ENCODE measurements around the gene ASIC1.
"Not testable (repeated sequence)": the region's sequence is repeated elsewhere in the genome, so short reads cannot be mapped to it uniquely, and the experiment has no call there.

Gene ASIC1

DNA sequence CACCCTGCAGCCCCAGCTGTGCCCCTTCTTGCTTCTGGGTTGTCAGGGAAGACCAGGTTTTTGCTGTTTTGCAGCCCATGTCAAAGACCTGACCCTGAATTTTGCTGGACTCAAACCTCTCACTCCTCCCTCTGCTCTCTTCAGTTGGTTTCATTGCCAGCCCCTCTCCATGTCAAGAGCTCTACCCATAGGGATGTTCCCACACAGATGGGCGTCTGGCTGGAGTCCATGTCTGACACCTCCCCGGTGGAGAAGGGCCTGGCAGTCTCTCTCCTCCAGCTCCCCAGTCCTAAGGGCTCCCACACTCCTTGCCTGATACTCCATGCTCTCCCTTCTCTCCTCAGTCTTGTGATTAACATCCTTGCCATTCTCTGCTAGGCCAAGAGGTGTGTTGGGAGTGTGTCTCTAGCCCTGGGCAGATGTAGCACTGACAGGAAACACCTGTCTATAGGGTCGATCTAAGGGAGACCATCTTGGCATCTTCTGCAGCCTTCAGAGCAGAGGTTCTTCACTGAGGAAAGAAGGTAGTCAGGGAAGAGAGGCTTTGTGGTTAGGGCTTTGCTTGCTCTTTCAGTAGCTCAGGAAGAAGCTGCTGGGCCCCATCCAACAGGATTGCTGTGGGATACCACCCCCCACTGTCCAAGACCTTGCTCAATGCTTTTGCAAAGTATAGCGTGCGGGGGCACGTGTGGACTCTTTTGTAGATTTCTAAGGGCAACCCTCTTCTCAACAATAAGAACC lies 4.7 kb downstream of the ASIC1 start:
- no peak for DNase-seq (ENCODE audit: low read depth)

DNA sequence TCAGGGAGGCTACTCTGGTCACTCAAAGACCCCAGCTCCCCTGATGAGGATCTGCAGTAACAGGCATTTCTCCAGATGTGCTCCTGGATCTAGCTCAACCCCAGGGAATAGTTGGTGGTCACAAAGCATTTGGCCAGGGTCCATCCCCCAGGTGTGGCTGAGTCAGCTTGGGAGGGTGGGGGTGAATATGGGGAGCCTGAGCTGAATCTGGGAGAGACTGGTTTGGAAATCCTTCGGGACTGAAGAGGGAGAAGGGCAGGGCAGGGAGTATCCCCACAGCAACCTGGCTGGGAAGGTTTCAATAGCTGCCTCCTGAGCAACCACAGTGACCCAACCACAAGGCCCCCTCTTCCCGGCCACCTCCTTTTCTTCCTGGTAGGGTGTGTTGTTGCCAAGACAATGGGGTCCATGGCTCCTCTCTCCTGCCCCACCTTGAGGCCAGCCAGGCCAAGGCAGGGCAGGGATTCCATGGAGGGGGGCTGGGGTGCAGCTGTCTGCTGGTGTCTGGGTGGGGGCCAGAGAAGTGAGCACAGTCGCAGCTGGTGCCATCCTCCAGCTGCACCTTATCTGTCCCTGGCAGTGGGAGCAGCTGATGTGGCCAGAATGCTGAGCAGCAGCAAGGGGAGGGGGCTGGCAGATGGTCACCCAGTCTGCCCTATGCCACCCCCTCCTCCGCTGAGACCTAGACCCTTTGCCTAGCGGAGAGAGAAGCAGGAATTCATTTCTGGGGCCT lies 5.5 kb downstream of the ASIC1 start:
- DNase-seq (ENCODE audit: low read depth): no peak

DNA sequence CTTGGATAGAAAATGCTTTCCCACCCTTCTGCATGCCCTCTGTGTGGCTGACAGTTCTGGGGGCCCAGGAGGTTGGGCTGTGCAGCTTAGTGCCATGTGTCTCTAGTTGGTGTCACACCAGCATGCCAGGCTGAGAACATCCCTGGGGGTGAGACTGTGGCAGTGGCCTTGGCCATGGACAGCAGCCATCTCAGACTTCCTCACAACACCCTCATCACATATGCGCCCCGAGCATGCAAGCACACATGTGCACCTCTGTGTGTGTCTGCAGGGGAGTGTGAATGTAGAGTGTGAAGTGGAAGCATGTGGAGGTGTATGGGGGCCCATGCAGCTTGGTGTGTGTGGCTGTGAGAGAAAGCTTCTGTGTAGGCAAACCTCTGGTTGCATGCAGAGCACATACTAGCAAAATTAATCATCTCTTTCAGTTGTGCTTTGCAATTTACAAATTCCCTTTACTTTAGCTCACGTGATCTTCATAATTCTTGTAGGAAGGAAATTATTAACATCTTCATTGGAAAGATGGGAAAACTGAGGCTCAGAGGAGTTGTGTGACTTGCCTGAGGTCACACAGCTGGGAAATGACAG lies 8.4 kb downstream of the ASIC1 start:
- no peak for DNase-seq (ENCODE audit: low read depth)

DNA sequence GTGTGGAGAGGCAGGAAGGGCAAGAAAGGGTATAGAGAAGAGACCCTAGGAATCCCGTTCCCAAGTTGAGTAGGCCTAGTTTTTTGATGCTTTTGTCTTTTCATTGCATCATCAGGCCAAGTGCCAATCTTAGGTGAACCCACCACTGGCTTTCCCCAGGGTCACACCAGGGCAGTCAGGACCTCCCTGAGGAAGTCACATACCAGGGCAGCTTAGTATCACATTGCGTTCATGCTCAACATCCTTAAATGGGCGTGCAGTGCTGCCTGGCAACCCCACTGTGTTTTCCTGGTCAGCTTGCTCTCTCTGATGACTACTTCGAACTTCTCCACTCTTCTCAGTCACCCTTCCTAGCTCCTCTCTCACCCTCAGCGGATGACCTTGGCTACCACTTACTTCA lies 9.0 kb downstream of the ASIC1 start:
- no peak for DNase-seq (ENCODE audit: low read depth)

DNA sequence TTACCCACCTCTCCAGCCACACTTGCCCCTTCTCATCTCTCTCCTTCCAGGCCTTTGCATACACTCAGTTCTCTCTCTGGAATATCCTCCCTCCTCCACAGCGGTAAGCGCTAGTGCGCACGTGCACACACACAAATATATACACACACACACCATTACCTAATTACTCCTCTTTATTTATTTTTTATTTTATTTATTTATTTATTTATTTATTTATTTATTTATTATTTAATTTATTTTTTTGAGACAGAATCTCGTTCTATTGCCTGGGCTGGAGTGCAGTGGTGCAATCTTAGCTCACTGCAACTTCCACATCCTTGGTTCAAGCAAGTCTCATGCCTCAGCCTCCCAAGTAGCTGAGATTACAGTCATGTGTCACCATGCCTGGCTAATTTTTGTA lies 11.7 kb downstream of the ASIC1 start:
- DNase-seq (ENCODE audit: low read depth): no peak

DNA sequence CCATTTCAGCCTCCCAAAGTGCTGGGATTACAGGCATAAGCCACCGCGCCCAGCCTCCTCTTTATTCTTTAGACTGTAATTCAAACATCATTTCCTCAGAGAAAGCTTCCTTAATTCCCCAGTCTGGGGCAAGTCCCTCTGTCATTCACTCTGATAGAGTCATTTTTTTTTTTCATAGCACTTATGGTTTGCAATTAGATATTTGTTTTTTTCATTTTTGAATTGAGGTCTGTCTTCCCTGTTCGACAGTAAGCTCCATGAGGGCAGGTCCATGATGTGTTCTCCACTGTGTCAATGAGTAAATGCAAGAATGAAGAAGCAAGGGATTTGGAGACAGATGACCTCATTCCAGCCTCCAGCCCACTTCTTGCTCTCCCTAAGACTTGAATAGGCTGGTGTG lies 12.1 kb downstream of the ASIC1 start:
- no peak for DNase-seq (ENCODE audit: low read depth)

DNA sequence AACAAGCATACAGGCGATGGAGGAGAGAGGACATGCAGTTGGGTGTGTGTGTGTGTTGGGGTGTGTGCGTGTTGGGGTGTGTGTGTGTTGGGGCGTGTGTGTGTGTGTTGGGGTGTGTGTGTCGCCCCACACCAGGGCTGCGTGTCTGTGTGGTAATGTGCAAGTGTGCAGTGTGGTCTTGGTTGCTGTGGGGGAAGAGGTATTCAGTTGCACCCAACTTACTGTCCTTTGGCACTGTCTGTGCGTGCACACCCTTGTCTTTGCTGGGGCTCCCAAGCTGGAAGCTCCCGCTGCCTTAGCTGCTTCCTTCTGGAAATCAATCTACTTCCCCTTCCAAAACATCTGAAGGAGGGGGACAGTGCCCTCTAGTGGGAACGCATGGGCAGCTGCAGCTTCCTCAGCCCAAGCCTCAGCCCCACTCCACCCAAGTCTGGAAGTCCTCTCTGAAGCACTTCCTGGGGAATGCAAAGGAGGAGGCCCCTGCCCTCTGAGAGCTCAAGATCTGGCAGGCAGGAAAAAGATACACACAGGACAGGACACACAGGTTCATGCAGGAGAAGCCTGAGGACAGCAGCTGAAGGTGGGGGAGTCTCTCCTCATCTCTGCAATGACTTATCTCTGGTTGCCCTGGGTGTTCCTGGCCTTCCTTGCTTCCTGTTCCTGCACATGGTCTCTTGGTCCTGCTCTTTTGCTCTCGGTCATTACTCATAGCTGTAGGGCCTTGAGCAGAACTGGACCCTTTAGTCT lies 13.1 kb downstream of the ASIC1 start:
- peak; percentile 83 for DNase-seq (ENCODE audit: low read depth)

DNA sequence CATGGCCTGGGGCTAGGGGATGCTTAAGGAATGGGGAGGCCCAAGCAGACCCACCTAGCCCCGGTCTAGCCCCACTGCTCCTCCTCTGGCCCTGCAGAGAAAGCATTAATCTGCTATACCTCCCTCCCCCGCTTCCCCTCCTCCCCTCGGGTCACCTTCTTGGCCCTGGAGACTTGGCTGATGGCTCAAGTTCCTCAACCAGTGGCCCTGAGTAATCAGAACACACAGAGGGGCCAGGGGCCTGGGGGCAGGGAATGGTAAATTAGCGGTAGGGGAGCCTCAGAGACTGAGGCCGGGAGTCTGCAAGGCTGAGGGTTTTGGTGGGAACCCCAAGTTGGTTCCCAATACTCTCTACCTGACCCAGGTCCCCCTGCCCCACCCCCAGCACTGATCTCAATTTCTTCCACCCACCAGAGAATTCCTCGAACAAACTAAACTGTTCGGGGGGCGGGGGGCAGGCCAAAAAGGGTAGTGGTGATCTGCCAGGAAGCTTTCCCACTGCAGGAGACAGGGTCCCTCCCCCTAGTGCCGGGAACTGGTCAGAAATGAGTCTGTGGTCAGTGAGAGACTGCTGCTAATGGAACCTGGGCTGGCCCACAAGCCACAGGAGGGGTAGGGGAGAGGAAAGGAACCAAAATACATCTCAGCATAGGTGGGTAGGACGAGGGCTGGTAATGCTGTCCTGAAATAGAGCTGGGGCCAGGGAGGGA lies 15.0 kb downstream of the ASIC1 start:
- no peak for DNase-seq (ENCODE audit: low read depth)

DNA sequence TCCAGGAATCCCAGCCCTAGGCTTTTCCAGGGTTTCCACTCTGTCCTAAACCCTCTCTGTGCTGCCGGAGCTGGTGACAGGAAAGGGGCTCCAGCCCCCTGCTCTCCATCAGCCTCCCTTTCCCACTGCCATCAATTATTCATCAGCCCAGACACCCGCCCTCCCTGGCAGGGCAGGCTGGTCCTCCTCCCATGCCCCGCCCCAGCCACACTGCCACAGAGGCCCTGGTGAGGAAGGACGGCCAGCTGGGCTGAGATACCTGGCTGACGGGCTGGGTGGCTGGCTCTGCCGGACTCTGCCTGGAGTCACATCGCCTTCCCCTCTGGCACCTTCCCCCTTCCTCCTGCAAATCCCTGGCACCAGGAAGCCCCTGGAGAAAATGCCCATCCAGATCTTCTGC lies 15.8 kb downstream of the ASIC1 start:
- no peak for DNase-seq (ENCODE audit: low read depth)

DNA sequence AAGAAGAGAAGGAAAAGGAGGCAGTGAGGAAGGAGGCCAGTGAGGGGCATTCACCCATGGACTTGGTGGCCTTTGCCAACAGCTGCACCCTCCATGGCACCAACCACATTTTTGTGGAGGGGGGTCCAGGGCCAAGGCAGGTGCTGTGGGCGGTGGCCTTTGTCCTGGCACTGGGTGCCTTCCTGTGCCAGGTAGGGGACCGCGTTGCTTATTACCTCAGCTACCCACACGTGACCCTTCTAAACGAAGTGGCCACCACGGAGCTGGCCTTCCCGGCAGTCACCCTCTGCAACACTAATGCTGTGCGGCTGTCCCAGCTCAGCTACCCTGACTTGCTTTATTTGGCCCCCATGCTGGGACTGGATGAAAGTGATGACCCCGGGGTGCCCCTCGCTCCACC lies 16.3 kb downstream of the ASIC1 start:
- DNase-seq (ENCODE audit: low read depth): no peak

DNA sequence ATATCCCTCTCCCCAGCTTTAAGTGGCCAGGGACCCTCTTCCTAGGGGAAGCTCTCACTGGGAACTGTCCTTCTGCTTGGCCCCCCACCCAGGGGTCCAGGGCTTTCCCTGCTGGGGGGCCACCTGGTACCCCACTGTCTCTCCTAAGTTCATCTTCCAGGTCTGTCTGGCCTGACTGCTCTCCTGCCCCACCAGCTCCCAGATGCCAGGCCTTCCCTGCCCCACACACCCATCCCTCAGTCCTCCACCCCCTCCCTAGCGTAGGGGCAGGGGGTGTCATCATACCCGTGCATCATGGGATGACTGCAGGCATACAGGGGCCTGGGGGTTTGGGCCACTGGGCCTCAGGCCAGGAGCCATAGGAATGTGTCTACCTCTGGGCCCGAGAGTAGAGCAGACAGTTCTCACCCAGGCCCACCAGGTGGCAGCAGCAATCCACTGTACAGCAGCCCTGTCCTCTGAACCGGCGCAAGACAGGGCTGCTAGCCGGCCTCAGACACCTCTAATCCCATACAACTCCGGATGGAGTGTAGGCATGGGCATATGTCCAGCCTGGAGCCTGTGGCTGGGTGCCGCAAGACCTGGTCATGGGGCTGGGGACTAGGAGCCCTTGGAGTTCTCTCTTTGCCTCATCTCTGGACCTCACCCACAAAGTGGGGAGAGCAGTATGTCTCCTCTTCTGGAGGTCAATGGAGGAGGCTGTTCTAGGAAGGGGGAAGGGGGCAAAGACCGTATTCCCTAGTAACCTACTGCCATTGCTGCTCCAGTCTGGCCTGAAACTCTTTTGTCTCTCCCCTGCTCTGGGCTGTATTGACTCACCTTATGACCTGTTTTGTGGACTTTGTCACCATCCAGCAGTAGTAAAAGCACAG lies 17.8 kb downstream of the ASIC1 start:
- DNase-seq (ENCODE audit: low read depth): peak; percentile 64

DNA sequence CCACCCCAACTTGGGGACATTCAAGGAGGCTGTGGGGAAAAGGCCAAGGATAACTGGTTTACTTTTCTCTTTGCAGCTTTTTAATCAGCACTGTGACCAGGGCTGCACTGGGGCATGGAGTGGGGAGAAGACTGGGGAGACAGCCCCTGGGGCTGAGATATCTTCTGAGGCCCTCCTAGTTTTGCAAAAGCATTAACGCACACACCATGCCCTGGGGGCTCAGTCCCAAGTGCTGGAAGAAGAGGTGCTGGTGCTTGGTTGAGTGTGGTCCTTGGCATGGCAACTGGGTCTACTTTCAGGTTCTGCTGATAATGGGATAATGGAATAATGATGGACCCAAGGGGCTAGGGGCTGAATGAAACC lies 18.4 kb downstream of the ASIC1 start:
- no peak for DNase-seq (ENCODE audit: low read depth)

DNA sequence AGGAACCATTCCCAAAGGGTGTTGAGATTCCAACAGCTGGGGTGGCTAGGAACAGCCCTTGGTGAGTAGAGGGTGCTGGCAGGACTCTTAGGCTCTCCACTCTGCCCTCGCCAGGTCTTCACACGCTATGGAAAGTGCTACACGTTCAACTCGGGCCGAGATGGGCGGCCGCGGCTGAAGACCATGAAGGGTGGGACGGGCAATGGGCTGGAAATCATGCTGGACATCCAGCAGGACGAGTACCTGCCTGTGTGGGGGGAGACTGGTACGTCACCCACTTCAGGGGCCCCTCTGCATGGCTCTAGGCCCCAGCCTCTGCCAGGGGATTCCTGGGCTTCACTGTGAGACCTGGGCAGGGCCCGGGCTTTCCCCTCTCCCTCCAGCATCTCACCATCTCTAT lies 19.7 kb downstream of the ASIC1 start:
- DNase-seq (ENCODE audit: low read depth): no peak

DNA sequence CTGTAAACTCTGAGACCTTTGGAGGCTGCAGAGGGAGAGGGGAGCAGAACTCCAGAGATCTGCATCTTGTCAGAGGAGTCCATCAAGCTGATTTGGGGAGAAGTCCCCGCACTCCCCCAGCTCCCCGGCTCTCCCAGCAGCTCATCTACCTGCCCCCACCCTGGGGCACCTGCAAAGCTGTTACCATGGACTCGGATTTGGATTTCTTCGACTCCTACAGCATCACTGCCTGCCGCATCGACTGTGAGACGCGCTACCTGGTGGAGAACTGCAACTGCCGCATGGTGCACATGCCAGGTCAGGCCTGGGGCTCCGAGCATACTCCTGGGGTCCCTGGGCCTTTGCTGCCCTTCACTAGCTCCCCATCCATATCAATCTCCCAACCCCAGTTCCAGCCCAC lies 20.9 kb downstream of the ASIC1 start:
- no peak for DNase-seq (ENCODE audit: low read depth)

DNA sequence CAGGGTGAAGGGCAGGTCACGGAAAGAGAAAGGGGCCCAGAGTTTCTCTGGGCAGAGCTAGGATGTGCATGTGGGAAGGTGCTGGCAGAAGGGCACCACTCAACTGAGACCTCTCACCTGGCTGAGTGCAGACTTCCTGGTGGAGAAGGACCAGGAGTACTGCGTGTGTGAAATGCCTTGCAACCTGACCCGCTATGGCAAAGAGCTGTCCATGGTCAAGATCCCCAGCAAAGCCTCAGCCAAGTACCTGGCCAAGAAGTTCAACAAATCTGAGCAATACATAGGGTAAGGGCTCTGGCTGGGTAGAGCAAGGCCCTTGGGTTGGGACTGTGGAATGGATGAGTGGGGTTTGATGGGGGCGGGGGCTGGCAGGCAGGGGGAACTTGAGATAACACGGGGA lies 22.4 kb downstream of the ASIC1 start:
- no peak for DNase-seq (ENCODE audit: low read depth)

DNA sequence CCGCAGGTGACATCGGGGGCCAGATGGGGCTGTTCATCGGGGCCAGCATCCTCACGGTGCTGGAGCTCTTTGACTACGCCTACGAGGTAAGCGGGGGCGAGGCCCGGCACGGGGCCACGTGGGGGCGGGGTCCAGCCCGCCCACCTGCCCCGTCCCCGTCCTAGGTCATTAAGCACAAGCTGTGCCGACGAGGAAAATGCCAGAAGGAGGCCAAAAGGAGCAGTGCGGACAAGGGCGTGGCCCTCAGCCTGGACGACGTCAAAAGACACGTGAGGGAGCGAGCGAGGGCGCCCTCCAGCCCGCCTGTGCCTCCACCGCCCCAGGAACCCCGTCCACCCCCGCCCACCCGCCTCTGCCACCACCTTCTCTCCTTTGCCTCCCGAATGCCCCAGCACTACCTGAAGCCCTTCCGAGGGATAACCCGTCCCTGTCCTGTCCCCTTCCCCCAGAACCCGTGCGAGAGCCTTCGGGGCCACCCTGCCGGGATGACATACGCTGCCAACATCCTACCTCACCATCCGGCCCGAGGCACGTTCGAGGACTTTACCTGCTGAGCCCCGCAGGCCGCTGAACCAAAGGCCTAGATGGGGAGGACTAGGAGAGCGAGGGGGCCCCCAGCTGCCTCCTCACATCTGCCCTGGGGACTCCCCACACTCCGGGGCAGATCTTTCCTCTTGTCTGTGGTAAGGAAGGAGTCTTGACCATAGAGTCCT lies 23.9 kb downstream of the ASIC1 start:
- DNase-seq (ENCODE audit: low read depth): no peak

DNA sequence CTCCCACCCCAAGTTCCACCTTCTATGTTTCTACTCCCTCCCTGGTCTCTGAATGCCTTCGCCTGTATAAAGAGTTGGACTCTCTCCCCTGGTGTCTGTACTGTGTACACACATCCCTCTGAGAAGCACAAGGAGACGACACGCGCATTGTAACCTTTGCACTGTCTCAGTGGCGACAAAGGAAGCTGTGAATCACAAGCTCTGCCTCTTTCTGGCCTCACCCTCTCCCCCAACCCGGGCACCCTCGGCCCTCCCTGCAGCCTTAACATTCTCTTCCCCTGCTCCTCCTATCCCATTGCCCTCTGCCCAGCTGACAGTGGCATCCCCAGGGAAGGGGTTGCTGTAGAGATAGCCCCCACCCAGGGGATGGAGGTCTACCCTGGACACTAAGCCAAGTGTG lies 25.2 kb downstream of the ASIC1 start:
- no peak for DNase-seq (ENCODE audit: low read depth)

DNA sequence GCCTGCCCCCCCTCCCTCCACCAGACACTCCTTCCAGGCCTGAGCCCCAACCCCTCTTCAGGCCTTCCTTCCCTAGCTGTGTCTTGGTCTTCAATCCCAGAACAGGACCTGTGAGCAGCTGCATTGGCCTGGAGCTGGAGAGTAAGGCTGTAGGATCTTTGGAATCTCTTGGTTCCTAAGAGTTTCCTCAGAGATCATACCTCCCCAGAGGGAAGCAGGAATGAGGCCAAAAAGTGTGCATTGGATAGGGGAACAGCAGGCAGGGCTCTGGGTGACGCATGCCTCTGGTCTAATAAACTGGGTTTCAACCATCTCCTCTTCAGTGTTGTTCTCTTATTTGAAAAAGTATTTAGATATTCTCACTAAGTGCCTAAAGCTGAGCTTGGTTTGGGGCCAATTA lies 25.9 kb downstream of the ASIC1 start:
- no peak for DNase-seq (ENCODE audit: low read depth)

DNA sequence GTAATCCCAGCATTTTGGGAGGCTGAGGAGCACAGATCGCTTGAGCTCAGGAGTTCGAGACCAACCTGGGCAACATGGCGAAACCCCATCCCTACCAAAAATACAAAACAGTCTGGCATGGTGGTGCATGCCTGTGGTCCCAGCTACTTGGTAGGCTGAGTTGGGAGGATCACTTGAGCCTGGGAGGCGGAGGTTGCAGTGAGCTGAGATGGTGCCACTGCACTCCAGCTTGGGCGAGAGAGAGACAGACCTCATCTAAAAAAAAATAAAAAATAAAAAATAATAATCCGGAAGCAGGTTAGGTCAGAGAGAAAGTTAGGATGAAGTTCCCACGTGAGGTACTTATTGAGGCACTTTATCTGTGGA lies 27.0 kb downstream of the ASIC1 start:
- not testable (repeated sequence) for DNase-seq (ENCODE audit: low read depth)

DNA sequence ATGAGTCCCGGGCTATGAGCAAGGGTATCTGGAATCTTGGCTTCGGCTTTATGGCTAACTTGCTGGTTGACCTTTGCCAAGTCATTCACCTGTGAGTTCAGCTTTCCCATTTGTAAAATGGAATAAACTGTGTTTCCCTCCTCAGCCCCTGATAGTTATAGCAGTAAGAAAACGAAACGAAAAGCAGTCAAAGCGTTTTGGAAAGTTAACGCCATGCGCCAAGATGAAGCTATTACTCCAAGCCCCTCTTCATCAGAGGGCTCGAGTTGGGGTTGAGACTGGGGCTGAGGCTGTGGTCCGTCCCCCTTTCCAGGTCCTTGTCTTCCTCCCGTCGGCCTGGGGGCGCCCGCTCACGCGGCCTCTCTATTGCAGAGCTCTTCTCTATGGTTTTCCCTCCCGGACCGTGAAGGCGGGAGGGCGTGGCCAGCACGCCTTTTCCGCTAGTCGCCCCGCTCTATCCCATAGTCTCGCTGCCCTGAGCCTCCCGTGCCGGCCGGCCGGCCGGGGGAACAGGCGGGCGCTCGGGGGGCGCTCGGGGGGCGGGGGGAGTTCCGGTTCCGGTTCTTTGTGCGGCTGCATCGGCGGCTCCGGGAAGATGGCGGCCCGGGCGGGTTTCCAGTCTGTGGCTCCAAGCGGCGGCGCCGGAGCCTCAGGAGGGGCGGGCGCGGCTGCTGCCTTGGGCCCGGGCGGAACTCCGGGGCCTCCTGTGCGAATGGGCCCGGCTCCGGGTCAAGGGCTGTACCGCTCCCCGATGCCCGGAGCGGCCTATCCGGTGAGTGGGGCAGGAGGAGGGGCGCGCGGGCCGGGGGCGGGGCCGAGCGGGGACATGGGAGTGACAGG lies 27.6 kb downstream of the ASIC1 start, which contains the start of gene SMARCD1:
TSS of gene SMARCD1 (plus strand) at position 568 of the 840 bp plus-strand sequence. CDS start at position 596, 28 bp downstream.
- peak; percentile 86 for DNase-seq (ENCODE audit: low read depth)
